ENCODE results near the gene ASIP.
"Not testable (repeated sequence)": the region's sequence is repeated elsewhere in the genome, so short reads cannot be mapped to it uniquely, and the experiment has no call there.

Gene ASIP

DNA sequence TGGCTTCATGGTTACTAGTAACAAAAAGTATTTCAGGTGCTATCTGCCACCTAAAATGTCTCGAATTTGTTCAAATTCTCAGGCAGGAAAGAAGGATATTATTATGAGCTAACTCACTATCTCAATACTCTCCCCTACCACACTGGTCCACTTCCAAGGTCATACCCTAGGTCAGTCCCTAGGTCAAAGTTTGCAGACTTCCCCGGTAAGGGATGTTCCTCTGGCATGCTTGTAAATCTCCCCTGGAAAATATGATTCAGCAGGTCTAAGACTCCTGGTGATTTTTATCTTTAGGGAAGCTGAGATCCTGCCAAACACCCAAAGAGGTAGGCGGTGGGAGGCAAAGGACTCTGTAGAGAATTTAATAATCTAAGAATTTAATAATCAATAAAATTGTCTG lies 55.2 kb downstream of the ASIP start:
- no peak overlapping the region for H3K9ac ChIP-seq (ENCODE audit: insufficient read length)
- no peak for DNase-seq (ENCODE audit: low read depth, low spot score)
- H3K27ac ChIP-seq, result no peak overlapping the region
- H3K36me3 ChIP-seq (ENCODE audit: insufficient read depth, low read length), result peaks cover 67% of the 10 kb centered on the region
- no peaks in the 10 kb centered on the region for H3K9me3 ChIP-seq (ENCODE audit: low read depth, low read length)
- TF ChIP-seq EZH2 (IDR thresholded peaks at IDR 0.05) (no peak), FOXP2 (optimal IDR thresholded peaks at IDR 0.05; ENCODE audit: control extremely low read depth, extremely low read length, insufficient read depth) (no peak), POLR2AphosphoS5 (IDR thresholded peaks at IDR 0.05; ENCODE audit: borderline replicate concordance, low read depth, low read length) (no peak)
- no peak overlapping the region for H3K4me3 ChIP-seq

DNA sequence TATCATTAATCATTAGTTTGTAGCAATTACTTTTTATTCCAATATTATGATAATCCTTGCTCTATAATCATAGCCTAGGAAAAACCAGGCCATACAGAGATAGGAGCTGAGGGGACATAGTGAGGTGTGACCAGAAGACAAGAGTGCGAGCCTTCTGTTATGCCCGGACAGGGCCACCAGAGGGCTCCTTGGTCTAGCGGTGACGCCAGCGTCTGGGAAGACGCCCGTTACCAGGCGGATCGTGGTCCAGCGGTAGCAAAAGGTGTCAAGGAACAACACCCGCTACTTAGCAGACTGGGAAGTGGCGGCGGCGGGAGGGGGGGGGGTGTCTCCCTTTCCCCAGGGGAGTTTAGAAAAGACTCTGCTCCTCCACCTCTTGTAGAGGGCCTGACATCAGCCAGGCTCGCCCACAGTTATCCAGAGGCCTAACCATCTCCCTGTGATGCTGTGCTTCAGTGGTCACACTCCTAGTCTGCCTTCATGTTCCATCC lies 57.1 kb downstream of the ASIP start:
- H3K9me3 ChIP-seq (ENCODE audit: low read depth, low read length); H3K4me3 ChIP-seq; H3K9ac ChIP-seq (ENCODE audit: insufficient read length); H3K27ac ChIP-seq; DNase-seq (ENCODE audit: low read depth, low spot score): not testable (repeated sequence)
- H3K36me3 ChIP-seq (ENCODE audit: insufficient read depth, low read length), result peaks cover 48% of the 10 kb centered on the region

DNA sequence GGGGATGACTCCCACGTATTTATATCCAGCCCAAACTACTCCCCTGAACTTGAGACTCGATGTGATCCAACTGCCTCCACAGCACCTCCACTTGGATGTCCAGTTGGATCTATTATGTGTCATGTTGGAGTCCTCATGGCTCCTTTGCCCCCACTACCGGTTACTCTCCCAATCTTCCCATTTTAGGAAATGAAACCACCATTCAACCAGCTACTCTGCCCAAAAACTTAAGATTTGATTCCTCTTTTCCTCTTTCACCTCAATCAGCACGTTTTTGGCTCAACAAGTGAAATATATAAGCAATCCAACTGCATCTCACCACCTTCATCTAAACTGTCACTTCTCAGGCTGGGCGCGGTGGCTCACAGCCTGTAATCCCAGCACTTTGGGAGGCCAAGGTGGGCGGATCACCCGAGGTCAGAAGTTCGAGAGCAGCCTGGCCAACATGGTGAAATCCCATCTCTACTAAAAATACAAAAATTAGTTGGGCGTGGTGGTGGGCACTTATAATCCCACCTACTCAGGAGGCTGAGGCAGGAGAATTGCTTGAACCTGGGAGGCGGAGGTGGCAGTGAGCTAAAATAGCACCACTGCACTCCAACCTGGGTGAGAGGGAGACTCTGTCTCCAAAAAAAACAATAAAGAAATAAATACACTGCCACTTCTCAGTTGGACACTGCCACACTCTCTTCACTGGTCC lies 58.5 kb downstream of the ASIP start:
- H3K36me3 ChIP-seq (ENCODE audit: insufficient read depth, low read length), result peaks cover 34% of the 10 kb centered on the region
- no peak overlapping the region for H3K9ac ChIP-seq (ENCODE audit: insufficient read length)
- no peak overlapping the region for H3K4me3 ChIP-seq
- no peak for TF ChIP-seq FOXP2 (optimal IDR thresholded peaks at IDR 0.05; ENCODE audit: control extremely low read depth, extremely low read length, insufficient read depth)
- no peak for TF ChIP-seq POLR2AphosphoS5 (IDR thresholded peaks at IDR 0.05; ENCODE audit: borderline replicate concordance, low read depth, low read length)
- no peak for TF ChIP-seq EZH2 (IDR thresholded peaks at IDR 0.05)
- H3K27ac ChIP-seq, result no peak overlapping the region
- no peaks in the 10 kb centered on the region for H3K9me3 ChIP-seq (ENCODE audit: low read depth, low read length)
- DNase-seq (ENCODE audit: low read depth, low spot score), result no peak

- TF ChIP-seq FOXP2 (optimal IDR thresholded peaks at IDR 0.05; ENCODE audit: control extremely low read depth, extremely low read length, insufficient read depth) (no peak), EZH2 (IDR thresholded peaks at IDR 0.05) (no peak), POLR2AphosphoS5 (IDR thresholded peaks at IDR 0.05; ENCODE audit: borderline replicate concordance, low read depth, low read length) (no peak)
- Histone ChIP-seq H3K27ac (peak overlapping the region; percentile 73), H3K9me3 (ENCODE audit: low read depth, low read length) (no peaks in the 10 kb centered on the region), H3K4me3 (peak overlapping the region; percentile 100), H3K9ac (ENCODE audit: insufficient read length) (peak overlapping the region; percentile 98), H3K36me3 (ENCODE audit: insufficient read depth, low read length) (peaks cover 28% of the 10 kb centered on the region)
- no peak for DNase-seq (ENCODE audit: low read depth, low spot score)
Measured at GRCh38 chr20:34300256-34300806, 59.1 kb downstream of the ASIP start.

DNA sequence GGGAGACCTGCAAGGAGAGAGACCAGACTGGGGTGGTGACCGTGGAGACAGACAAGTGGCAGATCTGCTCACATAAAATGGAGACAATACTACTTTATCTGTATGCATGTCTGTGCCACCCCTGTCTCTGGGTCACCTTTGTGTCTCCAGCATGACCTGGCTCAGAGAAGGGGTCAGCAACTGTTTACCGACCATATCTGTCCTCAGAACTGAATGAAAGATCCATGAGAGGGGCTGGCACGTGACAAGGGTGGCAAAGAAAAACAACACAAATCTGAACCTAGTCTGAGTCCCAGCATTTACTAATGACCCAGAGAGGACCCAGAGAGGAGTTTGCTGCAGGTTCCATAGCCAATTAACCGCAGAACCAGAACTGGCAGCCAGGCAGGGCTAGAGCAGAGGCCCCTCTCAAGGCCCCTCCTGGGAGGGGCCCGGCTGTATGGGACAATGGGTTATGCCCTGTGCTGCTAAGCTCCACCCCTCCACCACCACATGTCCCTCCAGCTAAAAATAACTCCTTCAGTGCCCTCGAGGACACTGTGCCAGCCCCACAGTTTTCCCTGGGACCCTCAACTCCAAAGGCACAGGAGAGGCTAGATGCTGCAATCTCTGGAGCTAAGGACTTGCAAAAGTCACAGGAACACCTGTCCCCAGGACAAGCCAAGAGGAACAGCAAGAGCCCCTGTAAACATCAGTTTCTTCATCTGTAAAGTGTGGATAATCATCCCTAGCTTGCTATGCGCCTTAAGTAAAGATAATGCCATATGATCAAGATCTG lies 59.8 kb downstream of the ASIP start:
- TF ChIP-seq FOXP2 (optimal IDR thresholded peaks at IDR 0.05; ENCODE audit: control extremely low read depth, extremely low read length, insufficient read depth) (no peak), POLR2AphosphoS5 (IDR thresholded peaks at IDR 0.05; ENCODE audit: borderline replicate concordance, low read depth, low read length) (peak; percentile 5; the same call in 1 of the 2 replicates)
- peak overlapping the region; percentile 100 for H3K4me3 ChIP-seq
- peak overlapping the region; percentile 73 for H3K27ac ChIP-seq
- no peak for DNase-seq (ENCODE audit: low read depth, low spot score)
- H3K9me3 ChIP-seq (ENCODE audit: low read depth, low read length), result no peaks in the 10 kb centered on the region
- peak overlapping the region; percentile 98 for H3K9ac ChIP-seq (ENCODE audit: insufficient read length)
- peaks cover 21% of the 10 kb centered on the region for H3K36me3 ChIP-seq (ENCODE audit: insufficient read depth, low read length)

GRCh38 chr20:34301587-34302311 lies 60.5 kb downstream of the ASIP start:
- H3K36me3 ChIP-seq (ENCODE audit: insufficient read depth, low read length), result peaks cover 18% of the 10 kb centered on the region
- TF ChIP-seq EZH2 (IDR thresholded peaks at IDR 0.05) (no peak), POLR2AphosphoS5 (IDR thresholded peaks at IDR 0.05; ENCODE audit: borderline replicate concordance, low read depth, low read length) (no peak), FOXP2 (optimal IDR thresholded peaks at IDR 0.05; ENCODE audit: control extremely low read depth, extremely low read length, insufficient read depth) (no peak)
- DNase-seq (ENCODE audit: low read depth, low spot score), result no peak
- H3K27ac ChIP-seq, result peak overlapping the region; percentile 92
- peak overlapping the region; percentile 98 for H3K9ac ChIP-seq (ENCODE audit: insufficient read length)
- H3K4me3 ChIP-seq, result peak overlapping the region; percentile 100
- H3K9me3 ChIP-seq (ENCODE audit: low read depth, low read length), result no peaks in the 10 kb centered on the region

DNA sequence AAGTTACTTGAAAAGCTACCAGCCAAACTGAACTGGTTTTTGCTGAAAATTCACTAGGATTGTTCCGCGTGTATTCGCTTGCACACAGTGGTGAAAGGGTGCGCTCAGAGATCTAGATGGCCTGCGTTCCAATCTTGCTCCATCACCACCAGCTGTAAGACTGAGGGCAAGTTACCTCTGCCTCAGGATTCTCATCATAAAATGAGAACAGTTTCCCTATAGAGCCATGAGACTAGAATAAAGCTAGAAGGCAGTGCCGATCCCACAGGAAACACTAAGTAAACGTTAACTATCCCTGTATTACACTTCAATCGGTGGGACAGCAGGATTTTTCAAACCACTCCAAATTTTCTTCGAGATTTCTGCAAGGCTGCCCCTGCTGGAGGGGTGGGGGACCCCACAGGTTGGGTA lies 61.1 kb downstream of the ASIP start:
- no peak for DNase-seq (ENCODE audit: low read depth, low spot score)
- peak overlapping the region; percentile 92 for H3K27ac ChIP-seq

More for the DNA sequence above, 61.1 kb downstream of the ASIP start:
- peak overlapping the region; percentile 100 for H3K4me3 ChIP-seq
- TF ChIP-seq FOXP2 (optimal IDR thresholded peaks at IDR 0.05; ENCODE audit: control extremely low read depth, extremely low read length, insufficient read depth) (no peak), POLR2AphosphoS5 (IDR thresholded peaks at IDR 0.05; ENCODE audit: borderline replicate concordance, low read depth, low read length) (no peak), EZH2 (IDR thresholded peaks at IDR 0.05) (no peak)
- no peaks in the 10 kb centered on the region for H3K9me3 ChIP-seq (ENCODE audit: low read depth, low read length)
- peak overlapping the region; percentile 98 for H3K9ac ChIP-seq (ENCODE audit: insufficient read length)
- peaks cover 18% of the 10 kb centered on the region for H3K36me3 ChIP-seq (ENCODE audit: insufficient read depth, low read length)

Measured in SK-N-MC (cell line).